AG20443 (cell line): Measurements from ENCODE around the gene EGFL7.

ENCODE experiments used
- DNase-seq: peaks from one replicate; pipeline ENCODE4 v3.0.0; 2012; ENCODE audit warnings: low spot score, mixed read lengths

The EGFL7 gene

DNA sequence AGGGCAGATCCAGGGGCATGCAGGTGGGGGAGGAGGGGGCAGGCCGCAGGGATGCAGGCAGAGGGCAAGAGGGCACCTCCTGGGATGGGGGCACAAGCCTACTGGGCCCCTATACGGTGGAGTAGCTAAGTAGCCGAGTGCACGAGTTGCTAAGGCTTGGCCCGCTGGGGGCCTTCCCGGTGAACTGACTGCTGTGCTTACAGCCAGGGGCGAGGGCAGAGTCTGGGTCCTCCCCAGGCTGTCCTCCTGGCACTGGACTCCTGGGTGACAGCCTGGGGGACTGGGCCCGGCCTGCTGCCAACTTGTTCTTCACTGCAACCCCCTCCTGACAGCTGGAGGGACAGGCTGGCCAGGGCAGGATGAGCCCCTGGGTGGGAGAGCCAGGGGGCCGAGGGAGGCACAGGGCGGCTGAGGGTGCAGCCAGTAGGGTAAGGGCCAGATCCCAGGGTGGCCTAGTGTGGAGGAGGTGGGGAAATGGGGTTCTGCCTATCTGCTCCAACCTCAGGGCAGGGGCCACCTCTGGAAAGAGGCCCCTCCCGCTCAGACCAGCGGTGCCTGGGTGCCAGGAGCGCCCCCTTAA lies 1.7 kb upstream of the EGFL7 start:
- no peak for DNase-seq

DNA sequence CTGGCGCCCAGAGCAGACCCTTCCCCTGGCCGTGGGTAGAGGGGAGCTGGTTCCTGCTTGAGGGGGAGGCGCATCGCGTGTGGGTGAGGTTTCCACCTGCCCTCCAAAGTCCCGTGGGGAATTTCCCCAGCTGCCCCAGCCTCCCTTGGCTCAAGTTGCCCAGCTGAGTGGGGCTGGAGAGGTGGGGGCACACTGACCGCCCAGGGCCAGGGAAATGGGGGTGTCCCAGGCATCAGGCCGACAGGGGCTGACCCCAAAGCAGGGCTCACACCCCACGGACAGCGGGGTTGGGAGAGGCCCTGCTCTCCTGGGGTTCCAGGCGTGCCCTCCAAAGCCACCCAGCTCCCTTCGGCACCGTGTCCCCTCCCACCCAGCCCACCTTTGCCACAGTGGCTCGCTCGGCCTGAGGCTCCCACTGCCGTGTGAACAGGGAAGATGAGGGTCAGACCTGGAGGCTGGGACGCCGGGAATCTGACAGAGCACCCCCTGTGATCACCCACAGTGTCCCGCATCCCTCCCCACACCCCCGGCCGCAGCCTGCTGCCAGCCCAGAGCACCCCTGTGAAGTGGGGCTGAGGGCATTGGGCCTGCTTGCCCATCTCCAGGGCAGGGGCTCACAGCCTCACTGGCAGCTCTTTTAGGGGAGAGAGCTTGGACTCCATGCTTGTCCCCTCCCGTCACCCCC lies 933 bp upstream of the EGFL7 start:
- no peak for DNase-seq

DNA sequence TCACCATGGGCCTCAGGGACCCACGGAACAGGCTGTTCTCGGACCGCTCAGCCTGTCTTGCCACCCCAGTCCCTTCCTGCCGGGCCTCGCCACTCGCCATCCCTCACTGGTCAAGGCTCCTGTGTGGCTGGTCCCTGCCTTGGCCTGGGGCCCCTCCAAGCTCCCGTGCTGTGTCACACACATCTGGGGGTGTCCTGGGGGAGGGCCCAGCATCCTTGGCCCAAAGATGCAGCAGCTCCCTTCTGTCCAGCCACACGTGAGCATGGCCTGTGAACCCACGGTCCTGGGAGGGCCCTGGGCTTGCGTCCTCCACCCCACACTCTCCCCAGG lies 425 bp upstream of the EGFL7 start:
- no peak for DNase-seq

DNA sequence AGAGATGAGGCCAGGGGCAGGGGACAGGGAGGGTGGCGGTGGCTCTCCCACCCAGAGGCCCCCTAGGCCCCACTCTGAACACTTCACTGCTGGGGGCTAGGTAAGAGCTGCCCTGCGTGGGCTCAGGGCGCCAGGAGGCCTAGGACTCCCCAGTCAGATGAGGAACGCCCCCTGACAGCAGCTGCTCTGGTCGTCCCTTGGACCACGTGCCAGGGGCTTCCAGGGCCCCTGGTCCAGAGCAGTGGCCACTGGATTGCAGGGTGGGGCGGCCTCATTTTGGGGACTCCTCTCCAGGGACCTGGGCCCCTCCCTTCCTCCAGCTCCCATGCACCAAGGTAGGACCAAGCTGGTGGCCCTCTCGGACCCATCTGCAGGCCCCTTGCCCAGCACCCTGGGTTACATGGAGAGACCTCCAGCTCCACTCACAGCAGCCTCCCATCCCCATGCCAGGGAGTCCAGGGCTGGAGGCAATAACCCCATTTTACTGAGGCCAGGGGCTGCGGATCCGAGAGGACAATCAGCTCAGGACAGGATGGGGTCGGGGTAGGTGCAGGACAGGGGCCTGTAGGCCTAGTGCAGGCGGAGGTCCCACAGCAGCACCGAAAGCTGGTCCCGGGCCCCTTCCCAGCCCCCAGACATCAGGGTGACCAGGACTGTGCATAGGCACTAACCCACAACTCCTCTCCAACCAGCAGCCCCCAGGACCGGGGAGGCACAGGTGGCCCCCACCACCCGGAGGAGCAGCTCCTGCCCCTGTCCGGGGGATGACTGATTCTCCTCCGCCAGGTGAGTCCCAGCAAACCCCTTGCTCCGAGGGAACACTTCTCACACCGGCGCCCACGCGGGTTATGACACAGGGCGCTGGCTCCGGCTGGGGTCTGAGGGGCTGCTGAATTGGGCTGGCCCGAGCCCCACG lies 1.5 kb downstream of the EGFL7 start:
- no peak for DNase-seq

DNA sequence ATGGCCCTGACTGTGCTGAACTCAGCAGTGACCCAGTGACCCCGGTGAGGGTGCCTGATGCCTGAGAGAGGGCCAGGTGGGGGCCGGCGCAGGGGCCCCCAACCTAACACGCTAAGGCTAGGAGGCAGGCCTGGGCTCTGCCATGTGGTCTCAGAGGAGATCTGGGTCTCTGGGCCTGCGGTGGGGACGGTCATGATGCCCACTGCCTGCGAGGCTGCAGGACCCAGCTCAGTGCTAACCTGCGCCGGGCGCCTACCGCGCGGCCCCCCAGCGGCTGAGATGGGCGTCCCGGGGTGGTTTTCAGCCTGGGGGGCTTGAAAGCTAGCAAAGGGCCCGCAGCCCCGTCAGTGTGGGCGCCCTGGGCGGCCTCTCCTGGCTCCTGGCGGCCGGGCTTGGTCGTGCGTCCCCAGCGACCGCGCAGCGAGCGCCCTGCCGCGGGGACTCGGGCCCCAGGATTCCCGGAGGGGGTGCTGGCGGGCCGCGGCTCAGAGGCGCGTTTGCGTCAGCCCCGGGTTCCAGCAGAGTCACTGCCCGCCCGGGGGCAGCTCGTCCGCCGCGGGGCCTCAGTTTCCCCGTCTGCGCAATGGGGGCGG lies 2.5 kb downstream of the EGFL7 start:
- peak; percentile 72 for DNase-seq

DNA sequence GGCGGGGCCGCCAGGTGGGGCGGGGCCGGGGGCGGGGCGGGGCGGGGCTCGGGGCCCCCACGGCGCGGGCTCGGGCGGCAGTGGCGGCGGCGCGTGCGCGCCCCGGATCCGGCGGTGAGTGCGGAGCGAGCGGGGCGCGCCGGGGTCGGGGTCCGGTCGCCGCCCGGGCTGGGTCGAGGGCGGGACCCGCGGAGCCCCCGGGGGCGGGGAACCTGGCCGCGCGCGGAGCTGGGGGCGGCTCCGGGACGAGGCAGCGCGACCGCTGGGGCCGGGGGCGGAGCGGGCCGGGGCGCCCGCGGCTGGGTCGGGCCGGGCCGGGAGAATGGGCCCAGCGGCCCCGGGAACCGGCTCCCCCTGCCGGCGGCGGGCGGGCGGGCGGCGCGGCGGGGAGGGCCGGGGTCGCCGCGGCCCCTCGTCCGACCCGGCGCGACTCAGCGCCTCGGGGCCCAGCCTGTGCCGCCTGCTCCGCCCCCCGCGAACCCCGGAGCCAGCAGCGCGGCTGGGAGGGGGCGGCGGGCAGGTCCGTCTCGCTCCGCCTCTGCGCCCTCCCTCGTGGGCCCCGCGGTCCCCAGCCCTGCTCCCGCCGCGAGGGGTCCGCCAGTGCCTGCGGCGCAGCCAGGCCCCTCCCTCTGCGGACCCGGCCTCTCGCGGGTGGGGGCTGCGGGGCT lies 3.1 kb downstream of the EGFL7 start:
- peak; percentile 82 for DNase-seq

DNA sequence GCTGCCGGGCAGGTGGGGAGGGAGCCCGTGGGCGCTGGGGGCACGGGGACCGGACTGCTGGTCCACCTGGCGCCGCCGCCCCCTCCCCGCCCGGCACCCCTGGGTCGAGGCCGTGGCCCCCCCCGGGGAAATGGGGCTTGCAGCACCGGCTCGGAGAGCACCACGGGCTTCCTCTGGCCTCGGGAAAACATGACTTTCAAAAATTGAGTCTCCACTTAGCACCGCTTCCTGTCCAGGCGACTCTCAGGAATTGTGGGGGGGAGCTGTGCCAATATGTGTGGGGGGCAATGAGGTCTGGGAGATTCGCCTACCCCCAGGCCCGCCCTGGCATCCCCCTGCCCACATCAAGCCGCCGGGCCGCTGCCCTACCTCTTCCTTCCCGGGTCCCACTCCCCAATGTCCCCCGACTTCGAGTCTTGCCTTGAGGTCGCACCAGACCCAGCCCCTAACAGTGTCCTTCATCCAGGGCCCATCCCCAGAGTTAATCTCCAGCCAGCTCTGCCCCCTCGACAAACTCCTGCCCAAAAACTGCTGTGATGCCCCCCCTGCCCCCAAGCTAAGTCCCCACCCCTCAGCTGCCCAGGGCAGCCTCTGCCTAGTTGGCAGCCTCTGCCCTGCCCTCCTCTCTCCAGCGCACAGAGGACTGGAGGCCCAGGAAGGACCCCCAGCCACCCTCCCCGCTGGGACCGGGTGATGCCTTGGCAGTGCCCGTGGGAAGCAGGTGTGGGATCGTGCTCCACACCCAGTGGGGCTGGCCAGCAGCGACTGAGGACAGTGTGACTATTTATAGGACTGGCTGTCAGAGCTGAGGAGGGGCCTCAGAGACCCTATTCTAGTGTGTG lies 3.9 kb downstream of the EGFL7 start:
- peak; percentile 47 for DNase-seq

DNA sequence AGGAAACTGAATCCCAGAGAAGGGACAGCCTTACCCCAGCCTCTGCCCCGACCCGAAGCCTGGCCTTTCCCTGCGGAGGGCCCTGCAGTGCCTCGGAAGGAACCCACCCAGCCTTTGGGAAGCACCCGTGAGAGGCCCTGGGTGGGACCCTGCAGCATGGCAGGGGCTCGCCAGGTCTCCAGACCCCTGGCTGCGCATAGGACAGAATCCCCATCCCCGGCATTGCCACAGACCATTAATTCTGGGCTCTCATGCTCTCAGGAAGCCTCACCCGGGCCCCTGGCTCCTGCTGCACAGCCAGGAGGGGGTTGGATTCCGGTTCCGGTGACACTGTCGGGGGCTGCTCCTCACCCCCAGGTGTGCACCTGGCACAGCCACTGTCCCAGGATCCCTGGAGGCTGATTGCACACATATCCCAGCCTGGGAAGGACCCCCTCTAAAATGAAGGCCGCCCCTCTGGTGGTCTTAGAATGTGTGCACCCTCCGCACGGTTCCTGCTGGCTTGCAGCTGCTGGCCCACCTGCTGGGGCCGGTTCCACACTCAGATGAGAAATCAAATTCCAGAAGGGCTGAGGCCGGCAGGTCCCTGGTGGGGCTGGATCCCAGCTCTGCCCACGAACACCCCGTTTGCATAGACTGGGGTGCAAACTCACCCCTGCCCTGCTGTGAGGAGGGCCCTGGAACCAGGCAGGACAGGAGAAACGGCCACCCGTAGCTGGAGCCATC lies 4.7 kb downstream of the EGFL7 start:
- DNase-seq, result no peak

DNA sequence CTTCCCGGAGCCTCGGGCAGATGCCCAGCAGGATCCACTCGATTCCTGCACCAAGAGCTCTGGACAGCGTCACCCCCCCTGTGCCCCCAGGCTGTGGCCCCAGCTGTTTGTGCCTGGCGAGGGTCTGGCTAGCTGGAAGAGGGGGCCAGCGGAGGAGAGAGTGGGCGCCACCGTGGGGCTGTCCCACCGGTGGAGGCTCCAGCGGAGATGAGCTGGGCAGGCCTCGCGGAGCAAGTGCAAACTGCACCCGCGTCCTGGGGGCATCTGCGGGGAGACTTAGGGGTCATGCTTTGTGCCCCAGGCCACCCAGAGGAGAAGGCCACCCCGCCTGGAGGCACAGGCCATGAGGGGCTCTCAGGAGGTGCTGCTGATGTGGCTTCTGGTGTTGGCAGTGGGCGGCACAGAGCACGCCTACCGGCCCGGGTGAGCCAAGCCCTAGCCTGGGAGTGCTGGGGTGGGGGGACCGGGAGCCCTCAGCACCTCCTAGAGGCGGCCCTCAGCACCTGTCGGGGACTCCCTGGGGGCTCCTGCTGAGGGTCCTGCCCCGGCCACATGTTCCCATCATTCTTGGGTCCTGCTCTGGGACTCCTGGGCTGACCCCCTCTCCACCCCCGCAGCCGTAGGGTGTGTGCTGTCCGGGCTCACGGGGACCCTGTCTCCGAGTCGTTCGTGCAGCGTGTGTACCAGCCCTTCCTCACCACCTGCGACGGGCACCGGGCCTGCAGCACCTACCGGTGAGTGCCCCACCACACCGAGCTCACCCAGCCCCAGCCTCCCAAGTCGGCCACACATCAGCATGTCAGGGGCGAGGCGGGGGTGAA lies 5.4 kb downstream of the EGFL7 start:
- DNase-seq, result no peak

DNA sequence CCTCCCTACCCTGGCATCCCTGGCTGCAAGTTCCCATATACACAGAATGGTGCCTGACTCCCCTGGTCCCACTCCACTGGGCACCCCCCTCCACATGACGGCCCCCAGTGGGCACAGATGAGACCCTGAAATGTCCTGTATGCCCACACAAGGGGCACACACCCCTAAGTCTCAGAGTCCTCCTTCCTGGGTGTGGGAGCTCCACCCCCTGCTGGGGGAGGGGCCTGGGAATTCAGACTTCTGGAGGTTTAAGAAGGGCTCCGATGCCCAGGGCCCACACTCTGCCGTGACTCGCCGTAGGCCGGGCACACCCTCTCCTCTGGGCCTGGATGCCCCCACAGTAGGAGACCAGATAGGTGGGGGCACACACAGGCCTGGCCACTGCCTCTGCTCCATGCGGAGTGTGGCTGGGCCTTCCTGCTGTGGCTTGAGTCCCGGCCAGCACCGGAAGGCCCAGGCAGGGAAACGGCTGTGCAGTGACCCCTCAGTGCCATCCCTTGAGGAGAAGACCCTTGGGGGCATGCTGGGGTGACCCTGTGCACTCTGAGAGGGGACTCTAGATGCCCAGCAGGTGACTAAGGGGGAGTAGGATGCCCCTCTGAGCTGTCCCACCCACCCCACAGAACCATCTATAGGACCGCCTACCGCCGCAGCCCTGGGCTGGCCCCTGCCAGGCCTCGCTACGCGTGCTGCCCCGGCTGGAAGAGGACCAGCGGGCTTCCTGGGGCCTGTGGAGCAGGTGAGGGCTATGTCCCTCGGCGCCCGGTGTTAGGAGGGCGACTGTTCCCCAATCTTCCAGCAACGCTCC lies 6.5 kb downstream of the EGFL7 start:
- peak; percentile 53 for DNase-seq

DNA sequence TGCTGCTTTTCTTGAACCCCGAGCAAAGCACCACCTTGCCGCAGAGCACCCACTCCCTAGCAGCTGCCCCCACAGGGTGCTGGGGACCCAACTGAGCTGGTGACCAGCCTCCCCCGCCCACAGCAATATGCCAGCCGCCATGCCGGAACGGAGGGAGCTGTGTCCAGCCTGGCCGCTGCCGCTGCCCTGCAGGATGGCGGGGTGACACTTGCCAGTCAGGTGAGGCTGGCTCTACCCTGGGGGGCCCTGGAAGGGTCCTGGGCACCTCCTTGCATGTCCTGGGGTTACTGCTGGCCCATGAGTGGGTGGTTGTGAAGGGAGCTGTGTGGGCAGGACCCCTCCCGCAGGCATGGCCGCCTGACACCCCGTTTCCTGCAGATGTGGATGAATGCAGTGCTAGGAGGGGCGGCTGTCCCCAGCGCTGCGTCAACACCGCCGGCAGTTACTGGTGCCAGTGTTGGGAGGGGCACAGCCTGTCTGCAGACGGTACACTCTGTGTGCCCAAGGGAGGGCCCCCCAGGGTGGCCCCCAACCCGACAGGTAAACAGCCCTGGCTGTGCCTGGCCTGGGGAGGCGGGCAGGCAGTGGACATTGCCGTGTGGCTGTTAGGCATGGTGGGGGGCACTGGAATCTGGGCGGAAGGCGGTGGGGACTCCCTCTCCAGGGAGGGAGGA lies 7.2 kb downstream of the EGFL7 start:
- DNase-seq, result no peak

DNA sequence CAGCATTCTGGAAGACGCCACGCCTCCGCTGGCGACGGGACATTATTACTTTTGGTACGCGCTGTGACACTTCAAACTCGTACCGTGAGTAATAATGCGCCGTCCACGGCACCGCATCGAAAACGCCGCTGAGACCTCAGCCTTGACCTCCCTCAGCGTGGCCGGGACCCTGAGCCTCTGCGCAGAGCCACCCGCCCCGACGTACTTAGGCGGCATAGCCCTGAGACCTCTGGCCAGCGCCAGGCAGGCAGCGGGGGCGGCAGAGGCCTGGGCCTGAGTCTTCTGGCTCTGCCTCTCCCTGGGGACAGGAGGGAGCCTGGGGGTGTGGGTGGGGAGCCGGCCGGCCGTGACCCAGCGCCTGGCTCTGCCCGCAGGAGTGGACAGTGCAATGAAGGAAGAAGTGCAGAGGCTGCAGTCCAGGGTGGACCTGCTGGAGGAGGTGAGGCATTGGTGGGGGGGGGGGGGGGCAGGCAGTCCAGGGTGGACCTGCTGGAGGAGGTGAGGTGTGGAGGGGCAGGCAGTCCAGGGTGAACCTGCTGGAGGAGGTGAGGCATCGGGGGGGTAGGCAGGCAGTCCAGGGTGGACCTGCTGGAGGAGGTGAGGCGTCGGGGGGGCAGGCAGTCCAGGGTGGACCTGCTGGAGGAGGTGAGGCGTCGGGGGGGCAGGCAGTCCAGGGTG lies 8.0 kb downstream of the EGFL7 start:
- DNase-seq, result no peak

DNA sequence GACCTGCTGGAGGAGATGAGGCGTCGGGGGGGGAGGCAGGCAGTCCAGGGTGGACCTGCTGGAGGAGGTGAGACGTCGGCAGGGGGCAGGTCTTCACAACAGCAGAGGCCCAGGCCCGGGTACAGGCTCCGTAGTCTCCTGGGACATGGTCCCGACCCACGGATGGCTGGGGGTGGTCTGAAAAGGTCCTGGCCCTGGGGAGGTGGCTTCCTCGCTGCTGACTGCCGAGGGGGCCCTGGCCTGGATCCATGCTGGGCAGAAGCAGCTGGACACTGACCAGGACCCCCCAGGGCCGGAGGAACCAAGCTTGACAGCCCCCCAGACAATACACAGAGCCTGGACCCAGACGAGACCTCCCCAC lies 8.5 kb downstream of the EGFL7 start:
- no peak for DNase-seq

DNA sequence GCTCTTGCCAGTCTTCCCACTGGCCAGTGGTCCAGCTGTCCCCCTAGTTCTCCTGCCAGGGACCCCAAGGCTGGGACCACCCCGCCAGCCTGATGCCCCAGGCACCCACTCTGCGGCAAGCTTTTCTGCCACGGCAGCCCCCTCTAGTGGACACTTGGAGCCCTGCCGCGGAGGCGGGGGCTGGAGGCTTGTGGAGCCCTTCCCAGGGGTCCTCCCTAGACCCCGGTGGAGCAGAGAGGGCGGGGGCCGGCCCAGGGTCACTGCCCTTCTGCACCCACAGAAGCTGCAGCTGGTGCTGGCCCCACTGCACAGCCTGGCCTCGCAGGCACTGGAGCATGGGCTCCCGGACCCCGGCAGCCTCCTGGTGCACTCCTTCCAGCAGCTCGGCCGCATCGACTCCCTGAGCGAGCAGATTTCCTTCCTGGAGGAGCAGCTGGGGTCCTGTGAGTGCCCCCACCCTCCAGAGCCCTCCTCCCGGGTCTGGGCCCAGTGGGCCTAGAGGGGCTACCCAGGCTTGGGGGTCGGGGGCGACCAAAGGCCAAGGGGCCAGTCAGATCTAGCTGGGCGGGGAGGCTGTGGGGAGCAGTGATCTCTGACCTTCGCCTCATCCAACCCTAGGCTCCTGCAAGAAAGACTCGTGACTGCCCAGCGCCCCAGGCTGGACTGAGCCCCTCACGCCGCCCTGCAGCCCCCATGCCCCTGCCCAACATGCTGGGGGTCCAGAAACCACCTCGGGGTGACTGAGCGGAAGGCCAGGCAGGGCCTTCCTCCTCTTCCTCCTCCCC lies 9.1 kb downstream of the EGFL7 start:
- peak; percentile 82 for DNase-seq

DNA sequence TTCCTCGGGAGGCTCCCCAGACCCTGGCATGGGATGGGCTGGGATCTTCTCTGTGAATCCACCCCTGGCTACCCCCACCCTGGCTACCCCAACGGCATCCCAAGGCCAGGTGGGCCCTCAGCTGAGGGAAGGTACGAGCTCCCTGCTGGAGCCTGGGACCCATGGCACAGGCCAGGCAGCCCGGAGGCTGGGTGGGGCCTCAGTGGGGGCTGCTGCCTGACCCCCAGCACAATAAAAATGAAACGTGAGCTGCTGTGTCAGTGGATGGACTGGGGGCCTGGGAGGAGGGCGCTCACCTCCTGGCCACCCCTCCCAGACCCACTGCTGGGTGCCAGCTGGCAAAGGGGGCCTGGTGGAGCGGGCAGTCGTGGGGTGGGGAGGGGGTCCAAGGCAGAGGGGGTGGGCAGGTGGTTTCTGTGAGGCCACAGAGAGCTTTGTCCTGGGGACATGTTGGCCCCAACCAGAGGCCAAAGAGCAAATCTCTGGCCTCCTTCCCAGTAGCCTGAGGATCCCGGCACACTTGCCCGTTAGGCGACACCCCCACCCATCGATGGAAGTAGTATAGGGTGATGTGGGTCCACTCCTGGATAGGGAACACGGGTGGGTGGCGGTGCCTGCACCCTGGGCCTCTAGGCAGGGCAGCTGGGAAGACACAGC lies 9.8 kb downstream of the EGFL7 start:
- no peak for DNase-seq
